NOMO-1 treated with DMSO at 0.1 percent for 48 hours (cell line): ENCODE measurements around the gene ZP2.
"Not testable (repeated sequence)": the region's sequence is repeated elsewhere in the genome, so short reads cannot be mapped to it uniquely, and the experiment has no call there.

Experiments
- DNase-seq: peaks from one replicate; lab custom pipeline; 2025; ENCODE audit not compliant: unreplicated experiment; lab: John Stamatoyannopoulos, UW

ZP2 gene

GRCh38 chr16:21175397-21175796 is 36.0 kb downstream of the ZP2 start:
- DNase-seq = no peak

- DNase-seq = no peak
These were observed 38.7 kb downstream of the ZP2 start for GRCh38 chr16:21172650-21173049.

GRCh38 chr16:21170116-21170515 is 41.3 kb downstream of the ZP2 start:
- not testable (repeated sequence) for DNase-seq

- DNase-seq = no peak
These were observed 42.0 kb downstream of the ZP2 start for GRCh38 chr16:21169249-21169981.

- no peak for DNase-seq
These were observed 43.3 kb downstream of the ZP2 start for GRCh38 chr16:21167929-21168602.

GRCh38 chr16:21167360-21167759 is 44.0 kb downstream of the ZP2 start:
- no peak for DNase-seq

- no peak for DNase-seq
These were observed 44.8 kb downstream of the ZP2 start for GRCh38 chr16:21166561-21166961.

GRCh38 chr16:21164521-21165168 is 46.7 kb downstream of the ZP2 start:
- DNase-seq = no peak

- no peak for DNase-seq
These were observed 47.8 kb downstream of the ZP2 start for GRCh38 chr16:21163576-21163975.

- DNase-seq = no peak
These were observed 48.7 kb downstream of the ZP2 start for GRCh38 chr16:21162661-21163151.

- no peak for DNase-seq
These were observed 50.2 kb downstream of the ZP2 start for GRCh38 chr16:21161211-21161610.

GRCh38 chr16:21160276-21160675 is 51.1 kb downstream of the ZP2 start:
- DNase-seq = no peak

- DNase-seq = no peak
These were observed 52.0 kb downstream of the ZP2 start for GRCh38 chr16:21159281-21159951.

GRCh38 chr16:21158208-21159110 is 52.9 kb downstream of the ZP2 start, which contains the start of gene LDAF1:
Gene LDAF1 (plus strand): TSS chr16:21158674. CDS start chr16:21161183, 2,509 bp downstream.
- DNase-seq = peak; percentile 88

GRCh38 chr16:21157632-21158031 is 53.7 kb downstream of the ZP2 start:
- no peak for DNase-seq

- DNase-seq = no peak
These were observed 54.5 kb downstream of the ZP2 start for GRCh38 chr16:21156767-21157467.

GRCh38 chr16:21156011-21156410 is 55.4 kb downstream of the ZP2 start:
- DNase-seq = not testable (repeated sequence)

GRCh38 chr16:21153124-21153729 is 58.1 kb downstream of the ZP2 start:
- not testable (repeated sequence) for DNase-seq
